Activated naive CD4-positive, alpha-beta T cell treated with anti-CD3 and anti-CD28 coated beads, Interleukin-2, amount 10 ng/mL, durations not matched to agents 7 days and 5 days (primary cell): Measurements from ENCODE around the gene TMEFF2.
"Not testable (repeated sequence)": the region's sequence is repeated elsewhere in the genome, so short reads cannot be mapped to it uniquely, and the experiment has no call there.

Experiments
- CTCF ChIA-PET: fragments of 350-600 bp; sonication (Branson Sonifier 250); formaldehyde crosslinking; loops from one replicate; lab custom pipeline; 2021; ENCODE audit warnings: antibody characterized with exemption; lab: Charles Lee
- DNase-seq: peaks from one replicate; pipeline ENCODE4 v3.0.0-alpha.2; 2020
- H3K27ac Mint-ChIP-seq: one replicate; pipeline ENCODE4 v1.8.0; 2021; ENCODE audit warnings: mild to moderate bottlenecking, moderate library complexity, mixed read lengths
- H3K27me3 Mint-ChIP-seq: one replicate; pipeline ENCODE4 v1.8.0; 2021; ENCODE audit warnings: mild to moderate bottlenecking, mixed read lengths
- H3K36me3 Mint-ChIP-seq: one replicate; pipeline ENCODE4 v1.8.0; 2021; ENCODE audit warnings: mixed read lengths
- H3K4me1 Mint-ChIP-seq: one replicate; pipeline ENCODE4 v1.8.0; 2021; ENCODE audit warnings: mixed read lengths
- H3K4me3 Mint-ChIP-seq: one replicate; pipeline ENCODE4 v1.8.0; 2021; ENCODE audit warnings: mild to moderate bottlenecking, moderate library complexity, mixed read lengths
- H3K9me3 Mint-ChIP-seq: one replicate; pipeline ENCODE4 v1.8.0; 2021; ENCODE audit warnings: mixed read lengths

The TMEFF2 gene

DNA sequence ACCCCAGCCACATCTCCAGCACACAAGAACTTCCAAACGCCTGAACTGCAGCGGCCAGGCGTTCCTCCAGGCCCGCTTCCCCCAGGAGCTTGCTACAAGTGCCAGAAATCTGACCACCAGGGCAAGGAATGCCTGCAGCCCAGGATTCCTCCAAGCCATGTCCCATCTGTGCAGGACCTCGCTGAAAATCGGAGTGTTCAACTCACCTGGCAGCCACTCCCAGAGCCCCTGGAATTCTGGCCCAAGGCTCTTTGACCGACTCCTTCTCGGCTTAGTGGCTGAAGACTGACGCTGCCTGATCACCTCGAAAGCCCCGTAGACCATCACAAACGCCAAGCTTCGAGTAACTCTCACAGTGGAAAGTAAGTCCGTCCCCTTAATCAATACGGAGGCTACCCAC, 62.1 kb downstream of the TMEFF2 start:
- H3K4me1 Mint-ChIP-seq, DNase-seq, CTCF ChIA-PET, H3K27me3 Mint-ChIP-seq, H3K27ac Mint-ChIP-seq, H3K36me3 Mint-ChIP-seq, H3K9me3 Mint-ChIP-seq, H3K4me3 Mint-ChIP-seq: not testable (repeated sequence)

DNA sequence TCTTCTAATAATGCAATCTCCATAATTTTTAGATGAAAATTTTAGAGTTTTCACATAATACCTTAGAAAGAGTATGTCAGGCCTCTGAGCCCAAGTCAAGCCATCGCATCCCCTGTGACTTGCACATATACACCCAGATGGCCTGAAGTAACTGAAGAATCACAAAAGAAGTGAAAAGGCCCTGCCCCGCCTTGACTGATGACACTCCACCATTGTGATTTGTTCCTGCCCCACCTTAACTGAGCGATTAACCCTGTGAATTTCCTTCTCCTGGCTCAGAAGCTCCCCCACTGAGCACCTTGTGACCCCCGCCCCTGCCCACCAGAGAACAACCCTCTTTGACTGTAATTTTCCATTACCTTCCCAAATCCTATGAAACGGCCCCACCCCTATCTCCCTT, 64.4 kb downstream of the TMEFF2 start:
- DNase-seq, H3K9me3 Mint-ChIP-seq, H3K27ac Mint-ChIP-seq, H3K4me1 Mint-ChIP-seq, H3K27me3 Mint-ChIP-seq, H3K36me3 Mint-ChIP-seq, CTCF ChIA-PET, H3K4me3 Mint-ChIP-seq: not testable (repeated sequence)

DNA sequence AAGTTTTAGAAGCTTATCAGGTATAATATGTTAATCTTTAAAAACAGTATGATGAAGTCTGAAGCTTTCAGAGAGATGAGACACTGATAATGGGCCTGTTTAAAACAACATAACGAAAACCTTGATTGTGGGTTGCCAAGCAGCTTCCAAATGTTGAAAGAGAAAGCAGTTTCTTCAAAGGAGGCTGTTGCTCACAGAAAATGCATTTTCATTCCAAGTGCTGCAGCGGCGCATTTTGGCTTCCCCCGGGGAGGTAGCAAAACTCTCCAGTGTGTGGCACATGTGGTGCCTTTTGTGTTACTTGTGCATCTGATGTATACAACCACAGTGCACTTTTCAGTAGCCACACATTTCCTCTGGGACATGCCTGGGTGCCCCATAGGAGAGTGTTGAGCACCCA, 66.1 kb downstream of the TMEFF2 start:
- H3K4me3 Mint-ChIP-seq = no peak overlapping the region
- no peak overlapping the region for H3K27ac Mint-ChIP-seq
- H3K4me1 Mint-ChIP-seq = no peaks in the 10 kb centered on the region
- no peaks in the 10 kb centered on the region for H3K9me3 Mint-ChIP-seq
- no peaks in the 10 kb centered on the region for H3K27me3 Mint-ChIP-seq
- DNase-seq = no peak
- CTCF ChIA-PET = interaction anchor here (0.8 kb wide), 1 partner anchor 34 kb away, joined by 3 read pairs; no protein-coding TSS in a partner anchor
- no peaks in the 10 kb centered on the region for H3K36me3 Mint-ChIP-seq

DNA sequence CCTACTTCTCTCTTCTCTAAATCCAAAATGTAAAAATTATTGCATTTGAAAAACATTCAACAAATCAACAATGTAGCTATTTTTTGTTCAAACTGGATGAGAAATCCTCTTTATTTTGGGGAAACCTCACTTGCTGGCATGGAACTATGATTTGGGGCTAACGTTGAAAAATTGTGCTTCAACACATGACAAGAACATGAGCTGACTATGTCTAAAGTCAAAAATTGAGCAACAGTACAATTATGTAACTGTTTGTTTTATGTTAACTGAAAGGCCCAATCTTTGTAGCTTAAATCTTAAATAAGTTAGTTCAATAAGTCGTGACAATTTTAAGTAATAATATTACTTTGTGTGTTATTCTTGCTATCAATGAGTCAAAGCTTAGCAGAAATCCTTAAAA, 67.3 kb downstream of the TMEFF2 start:
- DNase-seq = no peak
- H3K9me3 Mint-ChIP-seq = no peaks in the 10 kb centered on the region
- no peaks in the 10 kb centered on the region for H3K27me3 Mint-ChIP-seq
- no peaks in the 10 kb centered on the region for H3K4me1 Mint-ChIP-seq
- no peak overlapping the region for H3K4me3 Mint-ChIP-seq
- no peaks in the 10 kb centered on the region for H3K36me3 Mint-ChIP-seq
- CTCF ChIA-PET = no interaction called here
- no peak overlapping the region for H3K27ac Mint-ChIP-seq

DNA sequence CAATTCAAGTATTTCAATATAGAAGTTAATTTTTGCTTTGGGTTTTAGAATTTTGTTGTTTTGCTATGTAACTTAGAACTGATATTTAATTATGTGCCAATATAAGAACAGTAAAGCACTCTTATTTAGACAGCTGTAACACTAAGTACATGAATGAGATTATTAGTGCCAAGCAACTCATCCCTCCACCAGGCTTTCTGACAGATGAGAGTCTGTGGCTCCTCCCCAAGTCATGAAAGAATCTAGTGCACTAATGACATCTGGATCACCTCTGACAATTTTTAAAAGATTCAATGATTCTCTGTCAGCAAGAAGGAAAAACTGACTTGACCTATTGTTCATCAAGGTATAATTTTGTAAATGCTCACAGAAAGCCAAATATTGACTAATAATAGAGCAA, 67.8 kb downstream of the TMEFF2 start:
- DNase-seq = no peak
- CTCF ChIA-PET = no interaction called here
- H3K36me3 Mint-ChIP-seq = no peaks in the 10 kb centered on the region
- no peaks in the 10 kb centered on the region for H3K4me1 Mint-ChIP-seq
- no peak overlapping the region for H3K4me3 Mint-ChIP-seq
- H3K27ac Mint-ChIP-seq = no peak overlapping the region
- H3K27me3 Mint-ChIP-seq = no peaks in the 10 kb centered on the region
- H3K9me3 Mint-ChIP-seq = no peaks in the 10 kb centered on the region

DNA sequence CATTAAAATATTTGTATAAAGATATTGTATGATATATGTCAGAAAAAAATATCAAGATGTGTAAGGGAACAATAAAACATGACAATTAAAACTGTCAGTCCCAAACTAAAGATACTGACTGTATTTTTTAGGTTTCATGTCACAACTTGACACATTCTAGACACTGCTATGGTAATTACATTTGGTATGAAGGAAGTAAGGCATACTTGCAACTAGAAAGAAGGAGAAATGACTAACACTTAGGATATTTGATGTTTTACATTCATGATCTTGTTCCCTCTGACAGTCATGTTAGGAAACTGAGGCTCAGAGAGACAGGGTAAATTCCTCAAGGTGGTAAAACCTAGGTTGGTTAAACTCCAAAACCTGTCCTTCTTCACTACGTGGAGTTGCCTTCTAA, 68.3 kb downstream of the TMEFF2 start:
- H3K27ac Mint-ChIP-seq = no peak overlapping the region
- H3K9me3 Mint-ChIP-seq = no peaks in the 10 kb centered on the region
- DNase-seq = no peak
- H3K36me3 Mint-ChIP-seq = no peaks in the 10 kb centered on the region
- CTCF ChIA-PET = no interaction called here
- no peak overlapping the region for H3K4me3 Mint-ChIP-seq
- no peaks in the 10 kb centered on the region for H3K27me3 Mint-ChIP-seq
- H3K4me1 Mint-ChIP-seq = no peaks in the 10 kb centered on the region

DNA sequence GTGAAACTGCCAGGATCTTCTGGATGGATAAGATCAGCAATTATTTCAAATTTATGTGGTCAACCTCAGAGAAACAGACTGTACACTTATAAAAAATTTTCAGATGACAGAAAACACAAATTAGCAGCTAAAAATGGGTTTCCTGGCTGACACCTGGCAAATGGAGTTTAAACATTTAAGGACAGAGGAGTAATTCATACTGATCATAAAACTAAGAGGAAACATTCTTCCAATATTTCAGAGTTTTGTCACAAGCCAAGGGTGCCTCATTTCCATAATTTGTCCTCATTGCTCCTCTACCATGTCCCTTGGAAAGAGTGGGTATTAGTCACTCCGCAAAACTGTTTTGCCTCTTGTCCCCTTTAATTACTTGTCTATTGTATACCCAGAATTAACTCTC, 70.2 kb downstream of the TMEFF2 start:
- Mint-ChIP-seq H3K27ac (no peak overlapping the region), H3K4me1 (no peaks in the 10 kb centered on the region), H3K27me3 (no peaks in the 10 kb centered on the region), H3K9me3 (no peaks in the 10 kb centered on the region), H3K4me3 (no peak overlapping the region), H3K36me3 (no peaks in the 10 kb centered on the region)
- DNase-seq = no peak
- CTCF ChIA-PET = no interaction called here

DNA sequence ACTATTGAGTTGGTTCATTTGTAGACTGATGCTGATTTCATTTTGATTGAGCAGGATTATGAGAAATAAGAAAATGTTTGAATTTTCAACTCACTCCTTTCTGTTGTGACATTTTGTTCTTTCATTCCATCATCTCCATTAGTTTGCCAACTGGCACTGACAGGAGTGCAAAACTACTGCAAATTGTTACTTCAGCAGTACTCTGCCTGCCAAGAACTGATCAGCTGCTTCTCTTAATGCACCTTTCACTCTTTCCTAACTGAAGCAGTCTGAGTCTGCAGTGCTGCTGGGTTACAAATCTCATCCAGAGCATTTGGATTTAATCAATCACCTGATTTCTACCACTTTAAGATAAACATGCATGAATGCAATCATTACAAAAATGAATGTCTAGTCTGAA, 70.9 kb downstream of the TMEFF2 start:
- Mint-ChIP-seq H3K9me3 (no peaks in the 10 kb centered on the region), H3K27me3 (no peaks in the 10 kb centered on the region), H3K27ac (no peak overlapping the region), H3K36me3 (no peaks in the 10 kb centered on the region), H3K4me1 (no peaks in the 10 kb centered on the region), H3K4me3 (no peak overlapping the region)
- CTCF ChIA-PET = interaction anchor here (0.6 kb wide), 1 partner anchor 558 kb away, joined by 4 read pairs; no protein-coding TSS in a partner anchor
- no peak for DNase-seq

DNA sequence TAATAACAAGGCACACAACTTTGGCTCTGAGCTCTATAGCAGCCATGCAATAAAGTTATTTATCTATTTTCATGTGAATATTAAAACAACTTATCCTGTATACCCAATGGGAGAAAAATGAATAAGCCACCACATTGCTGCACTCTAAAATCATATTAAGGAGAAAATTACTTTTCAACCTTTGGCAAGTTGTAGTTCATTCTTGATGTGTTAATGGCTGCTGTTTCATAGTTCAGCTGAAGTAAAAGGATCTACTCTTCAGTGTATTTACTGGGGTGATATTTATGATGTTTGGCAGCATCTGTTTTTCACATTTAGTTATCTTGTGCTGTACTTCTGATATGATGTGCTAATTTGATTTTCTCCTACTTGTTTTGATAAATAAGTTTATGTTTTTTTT, 71.8 kb downstream of the TMEFF2 start:
- no peak overlapping the region for H3K27ac Mint-ChIP-seq
- H3K4me3 Mint-ChIP-seq = no peak overlapping the region
- no peak for DNase-seq
- H3K27me3 Mint-ChIP-seq = no peaks in the 10 kb centered on the region
- CTCF ChIA-PET = no interaction called here
- H3K4me1 Mint-ChIP-seq = no peaks in the 10 kb centered on the region
- no peaks in the 10 kb centered on the region for H3K36me3 Mint-ChIP-seq
- H3K9me3 Mint-ChIP-seq = no peaks in the 10 kb centered on the region

DNA sequence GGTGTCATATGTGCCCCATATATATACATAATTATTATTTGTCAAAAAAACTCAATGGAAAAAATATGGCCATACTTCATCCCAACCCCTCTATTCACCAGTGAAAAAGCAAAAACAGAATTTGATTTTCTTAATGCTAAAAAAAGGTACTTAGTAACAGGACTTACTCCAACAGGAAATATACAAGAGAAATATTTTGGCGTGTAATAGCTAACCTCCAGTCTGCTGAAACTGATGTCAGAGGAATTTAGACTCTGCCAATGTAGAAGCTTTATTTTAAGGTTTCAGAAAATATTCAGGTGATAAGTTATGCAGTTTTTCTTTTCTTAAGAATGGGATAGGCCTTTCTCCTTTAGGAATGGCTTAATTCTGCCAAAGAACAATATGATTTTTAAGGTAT, 72.6 kb downstream of the TMEFF2 start:
- no peak for DNase-seq
- H3K27me3 Mint-ChIP-seq = no peaks in the 10 kb centered on the region
- H3K4me3 Mint-ChIP-seq = no peak overlapping the region
- no peaks in the 10 kb centered on the region for H3K36me3 Mint-ChIP-seq
- H3K4me1 Mint-ChIP-seq = no peaks in the 10 kb centered on the region
- H3K27ac Mint-ChIP-seq = no peak overlapping the region
- CTCF ChIA-PET = no interaction called here
- no peaks in the 10 kb centered on the region for H3K9me3 Mint-ChIP-seq

DNA sequence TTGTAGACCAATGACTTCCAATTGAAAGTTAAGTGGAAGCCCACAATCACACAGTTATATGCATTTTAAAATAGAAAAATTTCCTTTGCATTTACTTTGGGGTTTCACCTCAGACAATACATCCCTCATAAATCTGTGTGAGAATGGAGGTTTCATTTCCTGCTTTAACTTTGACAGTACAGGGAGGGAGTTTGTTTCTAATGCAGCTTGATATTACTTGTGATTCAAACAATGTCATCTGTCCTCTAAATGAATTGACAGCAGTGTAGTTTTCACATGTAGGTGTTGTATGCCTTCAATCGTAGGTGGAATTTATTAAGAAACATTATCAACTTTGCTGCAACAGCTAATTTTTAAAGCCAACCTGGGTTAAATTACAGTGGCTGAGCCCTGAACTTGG, 75.2 kb downstream of the TMEFF2 start:
- H3K27ac Mint-ChIP-seq = no peak overlapping the region
- H3K4me3 Mint-ChIP-seq = no peak overlapping the region
- H3K27me3 Mint-ChIP-seq = no peaks in the 10 kb centered on the region
- H3K4me1 Mint-ChIP-seq = no peaks in the 10 kb centered on the region
- H3K36me3 Mint-ChIP-seq = no peaks in the 10 kb centered on the region
- CTCF ChIA-PET = no interaction called here
- no peaks in the 10 kb centered on the region for H3K9me3 Mint-ChIP-seq
- no peak for DNase-seq

DNA sequence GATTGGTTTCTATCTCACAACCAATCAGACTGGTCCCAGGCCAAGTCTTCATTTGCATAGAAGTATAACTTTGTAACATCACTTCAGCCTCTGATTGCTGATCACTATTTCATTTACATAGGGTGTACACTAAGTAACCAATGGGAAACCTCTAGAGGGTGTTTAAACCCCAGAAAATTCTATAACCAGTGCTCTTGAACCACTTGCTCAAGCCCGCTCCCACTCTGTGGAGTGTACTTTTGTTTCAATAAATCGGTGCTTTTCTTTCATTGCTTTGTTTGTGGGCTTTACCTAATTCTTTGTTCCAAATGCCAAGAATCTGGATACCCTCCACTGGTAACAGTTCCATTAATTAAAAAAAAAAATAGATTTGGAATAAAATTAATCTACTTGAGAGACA, 77.0 kb downstream of the TMEFF2 start:
- H3K36me3 Mint-ChIP-seq = no peaks in the 10 kb centered on the region
- no peak for DNase-seq
- H3K27me3 Mint-ChIP-seq = no peaks in the 10 kb centered on the region
- H3K9me3 Mint-ChIP-seq = no peaks in the 10 kb centered on the region
- CTCF ChIA-PET = interaction anchor here (0.6 to 1.3 kb wide), 2 partner anchors 45 to 656 kb away, joined by 3 to 4 read pairs; no protein-coding TSS in a partner anchor
- no peak overlapping the region for H3K27ac Mint-ChIP-seq
- no peaks in the 10 kb centered on the region for H3K4me1 Mint-ChIP-seq
- no peak overlapping the region for H3K4me3 Mint-ChIP-seq

DNA sequence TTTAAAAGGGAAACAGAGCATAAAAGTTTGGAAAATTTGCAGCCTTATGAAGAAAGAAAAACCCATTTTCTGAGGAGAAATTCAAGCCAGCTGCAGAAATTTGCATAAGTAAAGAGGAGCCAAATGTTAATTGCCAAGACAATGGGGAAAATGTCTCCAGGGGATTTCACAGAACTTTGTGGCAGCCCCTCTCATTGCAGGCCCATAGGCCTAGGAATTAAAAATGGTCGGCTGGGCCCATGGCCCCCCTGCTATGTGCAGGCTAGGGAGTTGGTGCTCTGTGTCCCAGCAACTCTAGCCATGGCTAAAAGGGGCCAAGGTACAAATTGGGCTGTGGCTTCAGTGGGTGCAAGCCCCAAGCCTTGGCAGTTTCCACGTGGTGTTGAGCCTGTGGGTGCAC, 83.2 kb downstream of the TMEFF2 start:
- CTCF ChIA-PET, H3K4me1 Mint-ChIP-seq, DNase-seq, H3K36me3 Mint-ChIP-seq, H3K9me3 Mint-ChIP-seq, H3K27me3 Mint-ChIP-seq, H3K27ac Mint-ChIP-seq, H3K4me3 Mint-ChIP-seq: not testable (repeated sequence)

DNA sequence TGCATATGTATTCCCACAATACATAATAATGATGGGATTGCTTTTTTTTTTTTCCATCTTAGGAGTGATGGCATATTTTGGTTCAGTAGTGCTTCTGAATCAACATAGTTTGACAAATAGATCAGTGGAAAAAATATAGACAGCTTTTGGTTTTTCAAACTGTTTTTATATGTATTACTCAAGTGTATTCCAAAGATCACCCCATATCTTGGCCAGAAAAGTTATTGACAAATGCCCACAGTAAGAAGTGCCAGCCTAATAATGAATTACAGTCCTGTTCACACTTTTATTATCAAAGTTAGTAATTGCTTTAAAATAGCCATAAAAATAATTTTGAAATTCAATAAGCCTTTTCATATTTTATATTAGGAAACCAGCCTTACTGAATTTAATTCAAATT, 95.0 kb downstream of the TMEFF2 start:
- CTCF ChIA-PET = no interaction called here
- Mint-ChIP-seq H3K9me3 (no peaks in the 10 kb centered on the region), H3K4me1 (no peaks in the 10 kb centered on the region), H3K36me3 (no peaks in the 10 kb centered on the region), H3K27ac (no peak overlapping the region), H3K27me3 (no peaks in the 10 kb centered on the region), H3K4me3 (no peak overlapping the region)
- DNase-seq = no peak

DNA sequence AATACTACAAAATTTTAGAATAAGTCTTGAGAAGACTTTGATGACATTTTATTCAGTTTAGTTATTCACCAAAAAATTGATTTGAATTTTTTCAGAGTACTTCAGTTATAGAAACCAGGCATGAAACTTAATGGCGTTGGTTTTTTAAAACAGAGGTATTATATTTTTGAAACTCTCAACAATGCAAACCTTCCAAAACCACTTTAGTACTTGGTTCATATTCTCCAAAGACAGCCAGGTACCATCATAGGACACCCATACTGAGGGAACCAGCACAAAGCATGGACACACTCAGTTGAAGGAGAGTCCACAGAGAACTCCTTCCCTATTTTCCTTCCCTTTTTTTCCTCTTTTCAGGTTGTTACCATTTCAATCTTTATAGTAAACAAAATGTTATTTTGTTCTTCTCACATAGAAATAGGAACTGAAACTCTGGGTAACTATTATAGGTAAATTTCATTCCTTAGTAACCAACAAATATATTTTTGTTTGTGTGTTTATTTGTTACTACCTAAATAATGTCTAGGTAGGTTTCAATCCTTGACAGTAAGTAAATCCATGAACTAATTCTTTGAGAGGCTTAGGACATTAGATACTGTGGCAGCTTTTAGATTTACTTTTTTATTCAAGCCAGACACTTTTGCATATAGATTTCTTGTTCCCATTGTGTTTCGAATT, 95.8 kb downstream of the TMEFF2 start:
- no peak overlapping the region for H3K27ac Mint-ChIP-seq
- no peaks in the 10 kb centered on the region for H3K4me1 Mint-ChIP-seq
- no peak for DNase-seq
- H3K27me3 Mint-ChIP-seq = no peaks in the 10 kb centered on the region
- no peaks in the 10 kb centered on the region for H3K9me3 Mint-ChIP-seq
- H3K36me3 Mint-ChIP-seq = no peaks in the 10 kb centered on the region
- CTCF ChIA-PET = no interaction called here
- no peak overlapping the region for H3K4me3 Mint-ChIP-seq

DNA sequence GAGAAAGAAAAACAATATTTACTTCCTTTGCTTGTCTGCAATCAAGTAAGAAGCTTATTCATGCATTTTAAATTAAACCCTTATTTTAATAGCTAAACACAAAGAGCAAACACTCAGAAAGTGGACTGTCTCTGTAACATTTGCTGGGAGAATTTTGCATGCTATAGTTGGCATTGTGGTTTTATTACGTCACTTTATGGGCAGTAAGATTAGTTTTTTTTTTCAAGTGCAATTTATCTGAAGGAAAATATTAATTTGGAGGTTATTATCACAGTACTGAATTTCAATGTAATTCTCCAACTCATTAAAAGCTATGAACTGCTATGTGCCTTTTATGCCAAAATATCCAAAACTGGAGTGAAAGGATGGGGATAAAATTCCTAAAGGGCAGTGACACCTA, 103.3 kb downstream of the TMEFF2 start:
- H3K27ac Mint-ChIP-seq = no peak overlapping the region
- CTCF ChIA-PET = no interaction called here

More for the DNA sequence above, 103.3 kb downstream of the TMEFF2 start:
- H3K4me1 Mint-ChIP-seq = no peaks in the 10 kb centered on the region
- H3K36me3 Mint-ChIP-seq = no peaks in the 10 kb centered on the region
- no peak for DNase-seq
- no peak overlapping the region for H3K4me3 Mint-ChIP-seq
- no peaks in the 10 kb centered on the region for H3K9me3 Mint-ChIP-seq
- no peaks in the 10 kb centered on the region for H3K27me3 Mint-ChIP-seq
